CD14-positive monocyte (primary cell): ENCODE data around the gene GABBR2. TPM values are rescaled to one million over a fixed set of nuclear protein-coding genes. Genes with fewer than 3 reads are reported as not detected.

ENCODE experiments used
- DNase-seq, 3 donors: peaks; one replicate each; pipeline ENCODE4 v3.0.0-alpha.2; 2011 to 2022
- H2AFZ ChIP-seq: 2 replicates; pipeline ENCODE4 v1.6.0; 2012; ENCODE audit warnings: mild to moderate bottlenecking, low read depth, low read length, inconsistent platforms; ENCODE audit not compliant: insufficient read depth, poor library complexity, severe bottlenecking
- H3K27ac ChIP-seq, 2 donors: 1 replicate in 1 of 2; 2 replicates in 1 of 2; pipeline ENCODE4 v1.5.1; 2012 to 2013; ENCODE audit warnings: low read length in 2 of 2, control low read depth in 1 of 2, inconsistent platforms in 1 of 2, low read depth in 1 of 2, mild to moderate bottlenecking in 1 of 2
- H3K27me3 ChIP-seq, 2 donors: one replicate each; pipeline versions ENCODE4 v1.6.0 to v1.6.1; 2011 to 2013; ENCODE audit warnings: low read length in 2 of 2; ENCODE audit not compliant: control insufficient read depth in 2 of 2, insufficient read depth in 2 of 2
- H3K36me3 ChIP-seq, 2 donors: replicated peaks in 1 of 2; 1 replicate in 1 of 2; 2 replicates in 1 of 2; pipeline versions ENCODE4 v1.5.1 to v1.6.1; 2012 to 2013; ENCODE audit warnings: low read length in 2 of 2, control low read depth in 1 of 2, inconsistent platforms in 1 of 2, mild to moderate bottlenecking in 1 of 2; ENCODE audit not compliant: insufficient read depth in 2 of 2, control insufficient read depth in 1 of 2
- H3K4me1 ChIP-seq, 2 donors: 1 replicate in 1 of 2; 2 replicates in 1 of 2; pipeline versions ENCODE4 v1.5.1 to v1.6.1; 2012 to 2013; ENCODE audit warnings: low read length in 2 of 2, control low read depth in 1 of 2, inconsistent platforms in 1 of 2, mild to moderate bottlenecking in 1 of 2, moderate library complexity in 1 of 2; ENCODE audit not compliant: insufficient read depth in 2 of 2, control insufficient read depth in 1 of 2
- H3K4me2 ChIP-seq: replicated peaks from 2 replicates; pipeline ENCODE3; 2012; ENCODE audit warnings: low read length, moderate library complexity, mild to moderate bottlenecking; ENCODE audit not compliant: poor library complexity, severe bottlenecking; ENCODE audit errors: extremely low read depth
- H3K4me3 ChIP-seq, 3 experiments: fragments of 200-600 bp in 1 of 3; sonication (generic) in 1 of 3; replicated peaks in 1 of 3; 1 replicate in 2 of 3; 2 replicates in 1 of 3; pipeline ENCODE4 v1.5.1; 2011 to 2013; ENCODE audit warnings: low read length in 3 of 3, mild to moderate bottlenecking in 3 of 3, control low read depth in 2 of 3, low read depth in 2 of 3, inconsistent platforms in 1 of 3, moderate library complexity in 1 of 3
- H3K79me2 ChIP-seq: 2 replicates; pipeline ENCODE4 v1.6.0; 2012; ENCODE audit warnings: mild to moderate bottlenecking, control low read depth, inconsistent platforms, low read length, moderate library complexity; ENCODE audit not compliant: insufficient read depth
- H3K9ac ChIP-seq: 2 replicates; pipeline ENCODE4 v1.6.0; 2017; ENCODE audit warnings: low read length, mild to moderate bottlenecking; ENCODE audit not compliant: insufficient read depth, poor library complexity, severe bottlenecking
- H3K9me3 ChIP-seq, 2 donors: replicated peaks in 1 of 2; 1 replicate in 1 of 2; 2 replicates in 1 of 2; pipeline versions ENCODE4 v1.5.1 to v1.6.1; 2012 to 2013; ENCODE audit warnings: low read length in 2 of 2, control low read depth in 1 of 2; ENCODE audit not compliant: control insufficient read depth in 1 of 2, insufficient read depth in 1 of 2
- H4K20me1 ChIP-seq: 2 replicates; pipeline ENCODE4 v1.6.0; 2012; ENCODE audit warnings: mild to moderate bottlenecking, low read length, control low read depth, moderate library complexity; ENCODE audit not compliant: insufficient read depth
- H3K27ac Mint-ChIP-seq, 7 donors: one replicate each; pipeline ENCODE4 v1.8.0; 2020; ENCODE audit warnings: mild to moderate bottlenecking in 7 of 7, mixed read lengths in 7 of 7, moderate library complexity in 6 of 7, inconsistent platforms in 2 of 7
- H3K27me3 Mint-ChIP-seq, 3 donors: one replicate each; pipeline ENCODE4 v1.8.0; 2021 to 2022; ENCODE audit warnings: low read depth in 3 of 3, mild to moderate bottlenecking in 3 of 3, mixed read lengths in 3 of 3, moderate library complexity in 3 of 3, inconsistent platforms in 1 of 3
- H3K36me3 Mint-ChIP-seq, 2 donors: one replicate each; pipeline ENCODE4 v1.8.0; 2020; ENCODE audit warnings: mixed read lengths in 2 of 2, inconsistent platforms in 1 of 2, mild to moderate bottlenecking in 1 of 2
- H3K4me1 Mint-ChIP-seq: one replicate; pipeline ENCODE4 v1.8.0; 2020; ENCODE audit warnings: mild to moderate bottlenecking, mixed read lengths
- H3K4me3 Mint-ChIP-seq, 2 donors: one replicate each; pipeline ENCODE4 v1.8.0; 2020; ENCODE audit warnings: mild to moderate bottlenecking in 2 of 2, mixed read lengths in 2 of 2, moderate library complexity in 1 of 2
- H3K9me3 Mint-ChIP-seq, 7 donors: one replicate each; pipeline ENCODE4 v1.8.0; 2020 to 2022; ENCODE audit warnings: mixed read lengths in 7 of 7, mild to moderate bottlenecking in 6 of 7, moderate library complexity in 6 of 7, inconsistent platforms in 2 of 7
- WGBS: methylation state at CpG from one replicate; pipeline ENCODE4 v1.1.5; 2013; ENCODE audit warnings: missing lambda C conversion rate; ENCODE audit not compliant: insufficient coverage; 5-methylcytosine and 5-hydroxymethylcytosine counted together
- intact Hi-C, 2 donors: fragments of 100-400 bp; cut with micrococcal nuclease; formaldehyde crosslinking; loops; one replicate each; pipeline versions ENCODE4 v1.15.0 to v1.15.1; 2023
- polyA plus RNA-seq, 3 donors: library from polyadenylated mRNA; depleted of rRNA in 1 of 3; unstranded in 2 of 3; stranded (reverse) in 1 of 3; fragments of 300-500 nt in 2 of 3; fragments of >200 nt in 1 of 3; fragmentation: Illumina TruSeq in 2 of 3; gene quantifications; 1 replicate in 2 of 3; 2 replicates in 1 of 3; pipeline ENCODE4 v1.2.3, GENCODE V29; 2012 to 2021
- TF ChIP-seq, protein P1 (sequence below): fragments of 200-600 bp; IDR thresholded peaks from one replicate; pipeline ENCODE4 v1.8.0; 2022; ENCODE audit warnings: antibody characterized with exemption, mild to moderate bottlenecking

Gene GABBR2
- polyA plus RNA-seq, 3 donors = not detected

DNA sequence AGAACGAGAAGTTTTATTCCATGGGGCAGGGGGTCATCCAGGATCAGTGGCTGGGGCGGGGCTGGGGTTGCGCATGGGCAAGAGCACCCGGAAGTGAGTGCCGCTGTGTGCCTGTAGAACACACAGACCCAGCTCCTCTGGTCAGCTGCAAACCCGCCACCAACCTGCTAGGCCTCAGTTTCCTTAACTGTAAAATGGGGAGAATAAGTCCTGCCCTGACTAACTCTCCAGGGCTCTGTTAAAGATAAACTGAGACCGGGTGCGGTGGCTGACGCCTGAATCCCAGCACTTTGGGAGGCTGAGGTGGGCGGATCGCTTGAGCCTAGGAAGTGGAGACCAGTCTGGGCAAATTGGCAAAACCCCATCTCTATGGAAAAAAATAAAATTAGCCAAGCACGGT, 152.2 kb downstream of the GABBR2 start:
- H3K9me3 ChIP-seq = no peaks in the 10 kb centered on the region
- Mint-ChIP-seq H3K4me1 (no peaks in the 10 kb centered on the region), H3K36me3 (no peaks in the 10 kb centered on the region), H3K9me3 (peaks cover 0 to 1% (median 0%) of the 10 kb centered on the region in 7 donors), H3K27me3 (peaks cover 2 to 9% (median 9%) of the 10 kb centered on the region in 3 donors), H3K4me3 (no peak overlapping the region), H3K27ac (no peak overlapping the region)
- no peak overlapping the region for H2AFZ ChIP-seq
- no peaks in the 10 kb centered on the region for H4K20me1 ChIP-seq
- intact Hi-C loops = no loop called here
- no peak overlapping the region for H3K9ac ChIP-seq
- no peak for DNase-seq
- H3K4me1 ChIP-seq = no peaks in the 10 kb centered on the region
- H3K27me3 ChIP-seq = no peaks in the 10 kb centered on the region
- H3K36me3 ChIP-seq = no peaks in the 10 kb centered on the region
- H3K27ac ChIP-seq = no peak overlapping the region
- 93% methylated on average over 10 of the region's 12 CpGs for WGBS
- no peak overlapping the region for H3K4me2 ChIP-seq
- TF ChIP-seq, protein P1, sequence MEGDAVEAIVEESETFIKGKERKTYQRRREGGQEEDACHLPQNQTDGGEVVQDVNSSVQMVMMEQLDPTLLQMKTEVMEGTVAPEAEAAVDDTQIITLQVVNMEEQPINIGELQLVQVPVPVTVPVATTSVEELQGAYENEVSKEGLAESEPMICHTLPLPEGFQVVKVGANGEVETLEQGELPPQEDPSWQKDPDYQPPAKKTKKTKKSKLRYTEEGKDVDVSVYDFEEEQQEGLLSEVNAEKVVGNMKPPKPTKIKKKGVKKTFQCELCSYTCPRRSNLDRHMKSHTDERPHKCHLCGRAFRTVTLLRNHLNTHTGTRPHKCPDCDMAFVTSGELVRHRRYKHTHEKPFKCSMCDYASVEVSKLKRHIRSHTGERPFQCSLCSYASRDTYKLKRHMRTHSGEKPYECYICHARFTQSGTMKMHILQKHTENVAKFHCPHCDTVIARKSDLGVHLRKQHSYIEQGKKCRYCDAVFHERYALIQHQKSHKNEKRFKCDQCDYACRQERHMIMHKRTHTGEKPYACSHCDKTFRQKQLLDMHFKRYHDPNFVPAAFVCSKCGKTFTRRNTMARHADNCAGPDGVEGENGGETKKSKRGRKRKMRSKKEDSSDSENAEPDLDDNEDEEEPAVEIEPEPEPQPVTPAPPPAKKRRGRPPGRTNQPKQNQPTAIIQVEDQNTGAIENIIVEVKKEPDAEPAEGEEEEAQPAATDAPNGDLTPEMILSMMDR = no peak
- no peaks in the 10 kb centered on the region for H3K79me2 ChIP-seq
- no peak overlapping the region for H3K4me3 ChIP-seq

DNA sequence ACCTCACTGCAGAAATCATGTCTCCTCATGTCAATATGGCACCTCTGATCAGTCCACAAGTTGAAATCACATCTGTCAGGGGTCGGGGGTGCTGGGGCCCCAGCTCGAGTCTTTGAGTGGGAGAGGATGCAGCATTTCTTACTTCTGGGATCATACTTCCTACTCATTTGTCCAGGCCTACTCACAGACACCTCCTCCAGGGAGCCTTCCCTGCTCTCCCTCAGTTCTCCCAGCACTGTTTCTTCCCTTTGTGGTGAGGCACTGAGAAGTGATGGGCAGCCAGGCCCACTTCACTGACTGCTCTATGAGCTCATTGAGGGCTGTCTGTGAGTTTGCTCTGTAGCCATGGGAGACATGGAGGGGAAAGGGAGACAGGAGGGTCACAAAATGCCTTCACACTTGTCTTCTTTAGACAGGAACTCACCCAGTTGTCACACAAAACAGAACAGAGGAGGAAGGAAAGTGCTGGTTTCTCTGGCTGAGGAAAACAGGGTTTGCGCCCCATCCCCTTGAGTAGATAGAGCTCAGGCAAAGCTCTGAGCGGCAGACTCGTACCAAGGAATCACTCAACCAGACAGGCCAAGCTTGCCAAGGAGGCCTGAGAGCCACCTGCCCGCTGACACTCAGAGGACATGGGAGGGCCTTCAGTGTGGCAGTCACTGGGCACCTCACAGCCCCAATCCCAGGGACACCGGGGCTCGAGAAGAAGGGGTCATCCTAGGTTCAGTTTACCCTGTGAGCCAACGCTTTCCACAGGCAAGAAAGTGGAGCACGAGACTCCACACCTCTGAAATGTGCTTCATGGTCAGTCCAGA, 152.9 kb downstream of the GABBR2 start:
- Mint-ChIP-seq H3K4me3 (no peak overlapping the region), H3K9me3 (peaks cover 0 to 1% (median 0%) of the 10 kb centered on the region in 7 donors)
- no peak for DNase-seq

More for the DNA sequence above, 152.9 kb downstream of the GABBR2 start:
- 95% methylated on average over 7 of the region's 10 CpGs for WGBS
- H3K9me3 ChIP-seq = no peaks in the 10 kb centered on the region
- no peaks in the 10 kb centered on the region for H3K27me3 ChIP-seq
- H3K27ac ChIP-seq = no peak overlapping the region
- H4K20me1 ChIP-seq = no peaks in the 10 kb centered on the region
- TF ChIP-seq, protein P1 = no peak
- no peak overlapping the region for H3K4me3 ChIP-seq
- no peak overlapping the region for H2AFZ ChIP-seq
- intact Hi-C loops = no loop called here
- Mint-ChIP-seq H3K27ac (no peak overlapping the region), H3K27me3 (peaks cover 2 to 9% (median 8%) of the 10 kb centered on the region in 3 donors), H3K36me3 (no peaks in the 10 kb centered on the region), H3K4me1 (no peaks in the 10 kb centered on the region)
- no peak overlapping the region for H3K4me2 ChIP-seq
- no peaks in the 10 kb centered on the region for H3K4me1 ChIP-seq
- H3K9ac ChIP-seq = no peak overlapping the region
- no peaks in the 10 kb centered on the region for H3K36me3 ChIP-seq
- no peaks in the 10 kb centered on the region for H3K79me2 ChIP-seq
